Ectodermal cell (in vitro differentiated cells): ENCODE results near the gene RIOK1.

Experiments used
- H3K27ac ChIP-seq: 2 replicates; pipeline ENCODE4 v1.7.0; 2013; ENCODE audit warnings: mild to moderate bottlenecking, low read depth, low read length; ENCODE audit not compliant: insufficient read depth, poor library complexity, severe bottlenecking
- H3K27me3 ChIP-seq: 2 replicates; pipeline ENCODE4 v1.7.0; 2013; ENCODE audit warnings: mild to moderate bottlenecking, low read length; ENCODE audit not compliant: insufficient read depth, control insufficient read depth, poor library complexity, severe bottlenecking
- H3K36me3 ChIP-seq: one replicate; pipeline ENCODE4 v1.7.0; 2013; ENCODE audit warnings: low read length; ENCODE audit not compliant: control insufficient read depth, insufficient read depth
- H3K4me1 ChIP-seq: one replicate; pipeline ENCODE4 v1.7.0; 2013; ENCODE audit warnings: low read length; ENCODE audit not compliant: control insufficient read depth, insufficient read depth
- H3K4me3 ChIP-seq: 2 replicates; pipeline ENCODE4 v1.7.0; 2013; ENCODE audit warnings: low read depth, low read length, control low read depth; ENCODE audit not compliant: insufficient read depth
- H3K9me3 ChIP-seq: 2 replicates; pipeline ENCODE4 v1.7.0; 2013; ENCODE audit warnings: mild to moderate bottlenecking, low read length, moderate library complexity; ENCODE audit not compliant: control insufficient read depth
- WGBS, 2 experiments: methylation state at CpG; one replicate each; pipeline ENCODE4 v1.1.7; 2013; ENCODE audit warnings: missing lambda C conversion rate in 2 of 2; 5-methylcytosine and 5-hydroxymethylcytosine counted together

Gene RIOK1

DNA sequence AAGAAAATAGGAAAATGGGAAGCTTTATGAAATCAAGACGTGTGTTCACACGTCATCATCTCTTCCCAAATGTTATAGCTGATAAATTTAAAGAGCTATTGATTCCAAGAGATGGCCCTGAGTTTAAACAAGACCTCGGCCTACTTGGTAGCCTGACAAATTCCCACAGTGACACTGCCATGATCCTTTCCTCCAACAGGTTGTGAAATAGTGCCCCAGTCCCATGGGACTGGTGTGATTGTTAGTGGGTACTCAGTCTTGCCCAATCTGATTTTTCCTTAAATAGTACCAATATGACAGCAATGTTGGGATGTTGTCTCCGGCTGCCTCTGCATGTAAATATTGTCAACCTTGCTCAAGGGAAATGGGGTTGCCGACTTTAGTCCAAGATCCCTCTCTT, 34.5 kb downstream of the RIOK1 start:
- Histone ChIP-seq H3K4me1 (no peaks in the 10 kb centered on the region), H3K27ac (no peak overlapping the region), H3K9me3 (no peaks in the 10 kb centered on the region), H3K27me3 (no peaks in the 10 kb centered on the region), H3K36me3 (no peaks in the 10 kb centered on the region), H3K4me3 (no peak overlapping the region)
- WGBS, 2 experiments, result 90 to 95% methylated on average over 5 of the region's 5 CpGs

DNA sequence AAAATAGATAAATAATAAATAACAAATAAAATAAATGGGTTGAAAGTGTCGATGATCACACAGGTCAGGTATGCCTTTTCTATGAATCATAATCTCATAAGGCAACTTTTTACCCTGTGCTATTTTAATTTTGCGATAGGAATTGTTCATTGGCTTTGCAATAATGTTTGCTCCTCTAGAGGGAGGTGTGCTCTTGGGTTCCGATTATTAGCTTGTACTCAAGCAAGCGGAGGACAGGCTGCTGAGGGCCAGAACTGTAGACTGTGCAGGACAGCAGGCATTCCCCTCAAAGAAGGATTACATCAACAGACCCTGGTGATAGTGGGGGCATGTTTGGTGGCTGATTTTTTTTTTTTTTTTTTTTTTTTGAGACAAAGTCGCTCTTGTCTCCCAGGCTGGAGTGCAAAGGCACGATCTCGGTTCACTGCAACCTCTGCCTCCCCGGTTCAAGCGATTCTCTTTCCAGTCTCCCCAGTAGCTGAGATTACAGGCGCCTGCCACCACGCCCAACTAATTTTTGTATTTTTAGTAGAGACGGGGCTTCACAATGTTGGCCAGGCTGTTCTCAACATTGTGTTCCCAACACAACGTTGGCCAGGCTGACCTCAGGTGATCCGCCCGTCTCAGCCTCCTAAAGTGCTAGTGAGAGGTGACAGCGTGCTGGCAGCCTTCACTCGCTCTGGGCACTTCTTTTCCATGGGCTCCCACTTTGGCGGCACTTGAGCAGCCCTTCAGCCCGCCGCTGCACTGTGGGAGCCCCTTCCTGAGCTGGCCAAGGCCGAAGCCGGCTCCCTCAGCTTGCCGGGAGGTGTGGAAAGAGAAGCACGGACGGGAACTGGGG, 35.6 kb downstream of the RIOK1 start:
- Histone ChIP-seq H3K4me1 (no peaks in the 10 kb centered on the region), H3K27ac (no peak overlapping the region), H3K36me3 (no peaks in the 10 kb centered on the region), H3K4me3 (no peak overlapping the region), H3K27me3 (no peaks in the 10 kb centered on the region), H3K9me3 (no peaks in the 10 kb centered on the region)
- 94 to 95% methylated on average over 25 of the region's 25 CpGs for WGBS, 2 experiments

DNA sequence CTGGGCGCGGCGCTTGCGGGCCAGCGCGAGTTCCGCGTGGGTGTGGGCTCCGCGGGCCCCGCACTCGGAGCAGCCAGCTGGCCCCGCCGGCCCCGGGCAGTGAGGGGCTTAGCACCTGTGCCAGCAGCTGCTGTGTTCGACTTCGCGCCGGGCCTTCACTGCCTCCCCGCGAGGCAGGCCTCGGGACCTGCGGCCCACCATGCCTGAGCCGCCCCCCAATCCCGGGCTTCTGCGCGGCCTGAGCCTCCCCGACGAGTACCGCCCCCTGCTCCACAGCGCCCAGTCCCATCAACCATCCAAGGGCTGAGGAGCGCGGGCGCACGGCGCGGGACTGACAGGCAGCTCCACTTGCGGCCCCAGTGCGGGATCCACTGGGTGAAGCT, 36.2 kb downstream of the RIOK1 start:
- WGBS, 2 experiments, result 94 to 97% methylated on average over 39 of the region's 39 CpGs
- no peaks in the 10 kb centered on the region for H3K9me3 ChIP-seq
- no peak overlapping the region for H3K4me3 ChIP-seq
- H3K4me1 ChIP-seq, result no peaks in the 10 kb centered on the region
- H3K27ac ChIP-seq, result no peak overlapping the region
- no peaks in the 10 kb centered on the region for H3K36me3 ChIP-seq
- H3K27me3 ChIP-seq, result no peaks in the 10 kb centered on the region

DNA sequence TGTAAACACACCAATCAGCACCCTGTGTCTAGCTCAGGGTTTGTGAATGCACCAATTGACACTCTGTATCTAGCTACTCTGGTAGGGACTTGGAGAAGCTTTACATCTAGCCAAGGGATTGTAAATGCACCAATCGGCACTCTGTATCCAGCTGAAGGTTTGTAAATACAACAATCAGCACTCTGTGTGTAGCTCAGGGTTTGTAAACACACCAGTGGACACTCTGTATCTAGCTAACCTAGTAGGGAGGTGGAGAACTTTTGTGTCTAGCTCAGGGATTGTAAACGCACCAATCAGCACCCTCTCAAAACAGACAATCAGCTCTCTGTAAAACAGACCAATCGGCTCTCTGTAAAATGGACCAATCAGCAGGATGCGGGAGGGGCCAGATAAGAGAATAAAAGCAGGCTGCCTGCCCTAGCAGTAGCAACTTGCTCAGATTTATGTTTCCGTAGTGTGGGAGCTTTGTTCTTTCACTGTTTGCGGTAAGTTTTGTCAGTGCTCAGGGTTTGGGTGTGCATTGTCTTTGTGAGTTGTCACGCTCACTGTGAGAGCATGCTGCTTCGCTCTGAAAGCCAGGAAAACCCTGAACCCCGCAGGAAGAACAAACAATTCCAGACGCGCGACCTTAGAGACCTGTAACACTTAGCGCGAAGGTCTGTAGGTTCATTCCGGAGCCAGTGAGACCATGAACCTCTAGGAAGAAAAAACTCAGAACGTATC, 37.0 kb downstream of the RIOK1 start:
- Histone ChIP-seq H3K36me3 (no peaks in the 10 kb centered on the region), H3K27me3 (no peaks in the 10 kb centered on the region), H3K4me3 (no peak overlapping the region), H3K4me1 (no peaks in the 10 kb centered on the region), H3K9me3 (no peaks in the 10 kb centered on the region), H3K27ac (no peak overlapping the region)
- 92 to 93% methylated on average over 16 of the region's 16 CpGs for WGBS, 2 experiments

DNA sequence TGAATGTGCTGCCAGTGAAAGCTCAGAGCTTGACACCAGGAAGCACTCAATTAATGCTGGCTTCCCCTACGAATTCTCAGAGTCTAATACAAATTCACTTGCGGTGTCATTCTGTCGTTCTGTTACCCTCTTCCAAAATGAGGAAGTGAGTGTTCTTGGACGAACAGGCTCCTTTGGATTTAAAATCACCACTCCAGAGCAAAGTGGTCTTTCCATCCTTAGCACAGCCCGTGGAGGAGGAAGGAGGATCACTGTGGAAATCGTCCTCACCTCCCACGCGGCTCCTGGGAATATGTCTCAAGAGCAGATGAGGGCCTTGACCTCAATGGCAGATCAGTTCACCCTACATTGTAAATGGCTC, 41.7 kb downstream of the RIOK1 start:
- H3K36me3 ChIP-seq, result no peaks in the 10 kb centered on the region
- 95 to 96% methylated on average over 8 of the region's 8 CpGs for WGBS, 2 experiments
- H3K27me3 ChIP-seq, result no peaks in the 10 kb centered on the region
- no peaks in the 10 kb centered on the region for H3K9me3 ChIP-seq
- H3K4me1 ChIP-seq, result no peaks in the 10 kb centered on the region
- H3K27ac ChIP-seq, result no peak overlapping the region
- H3K4me3 ChIP-seq, result no peak overlapping the region

DNA sequence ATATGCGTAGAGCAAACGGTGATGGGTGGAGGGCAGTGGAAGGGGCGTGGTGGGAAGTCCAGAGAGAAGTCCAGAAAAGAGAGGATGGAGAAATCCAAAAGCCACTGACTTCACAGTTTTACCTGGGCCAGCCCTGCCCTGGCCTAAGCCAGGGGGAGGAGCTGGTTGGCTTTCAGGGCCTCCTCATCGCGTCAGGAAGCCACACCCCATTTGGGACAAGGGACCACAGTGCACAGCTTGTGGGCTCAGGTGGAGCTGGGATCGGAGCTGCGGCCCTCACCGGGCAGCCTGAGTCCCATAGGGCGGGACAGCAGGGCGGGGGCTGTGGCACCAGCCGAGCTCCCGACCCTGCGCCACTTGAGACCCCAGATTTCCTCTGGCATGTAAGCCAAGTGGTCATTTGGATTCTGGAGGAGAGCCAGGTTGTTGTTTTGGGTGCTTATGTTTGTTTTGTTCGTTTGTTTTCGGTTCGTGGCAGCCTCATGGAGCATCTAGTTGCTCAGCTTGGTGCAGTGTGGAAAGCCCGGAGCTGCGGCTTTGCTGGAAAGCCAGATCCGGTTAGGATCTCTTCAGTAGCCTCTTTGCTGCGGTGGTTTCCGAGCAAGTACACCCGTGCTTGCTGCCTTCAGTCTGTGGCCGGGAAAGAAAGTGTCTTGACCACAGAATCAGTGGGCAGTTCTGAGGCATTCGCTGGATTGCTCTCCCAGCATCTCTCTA, 42.2 kb downstream of the RIOK1 start:
- Histone ChIP-seq H3K4me3 (no peak overlapping the region), H3K36me3 (no peaks in the 10 kb centered on the region), H3K27me3 (no peaks in the 10 kb centered on the region), H3K27ac (no peak overlapping the region), H3K4me1 (no peaks in the 10 kb centered on the region), H3K9me3 (no peaks in the 10 kb centered on the region)
- 78 to 81% methylated on average over 24 of the region's 24 CpGs for WGBS, 2 experiments

DNA sequence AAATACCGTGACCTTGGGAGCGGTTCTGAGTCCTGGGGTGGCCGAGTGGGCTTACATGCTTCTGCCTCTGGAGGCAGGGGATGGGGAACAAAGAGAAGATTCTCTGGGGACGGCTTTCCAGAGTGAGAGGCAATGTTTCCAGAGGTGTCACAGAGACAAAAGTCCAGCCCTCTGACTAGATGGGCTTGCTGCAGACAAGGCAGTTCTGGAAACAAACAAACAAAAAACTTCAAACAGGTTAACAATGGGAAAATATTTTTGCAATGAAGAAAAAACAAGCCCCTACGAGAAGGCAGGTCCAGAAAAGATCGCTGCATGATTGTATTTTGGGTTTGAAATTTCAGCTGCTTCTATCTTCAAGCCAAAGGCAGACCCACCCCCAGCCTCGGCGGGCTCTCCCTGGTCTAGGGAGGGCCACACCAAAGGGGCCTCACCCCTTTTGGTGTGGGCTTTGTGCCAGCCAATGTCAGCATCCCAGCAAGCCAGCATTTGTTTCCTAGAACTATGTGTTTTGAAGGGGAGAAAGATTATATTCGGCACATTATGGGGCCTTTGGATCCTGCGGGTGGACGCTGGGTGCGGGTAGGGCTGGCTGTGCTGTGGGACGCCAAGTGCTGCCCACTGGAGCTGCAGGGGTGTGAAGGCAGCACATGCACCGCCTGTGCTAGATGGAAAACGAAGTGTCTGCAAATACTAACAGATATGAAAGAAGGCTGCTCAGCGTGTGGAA, 42.9 kb downstream of the RIOK1 start:
- Histone ChIP-seq H3K9me3 (no peaks in the 10 kb centered on the region), H3K36me3 (no peaks in the 10 kb centered on the region), H3K4me3 (no peak overlapping the region), H3K27ac (no peak overlapping the region), H3K4me1 (no peaks in the 10 kb centered on the region), H3K27me3 (no peaks in the 10 kb centered on the region)
- WGBS, 2 experiments, result 89 to 90% methylated on average over 16 of the region's 16 CpGs

DNA sequence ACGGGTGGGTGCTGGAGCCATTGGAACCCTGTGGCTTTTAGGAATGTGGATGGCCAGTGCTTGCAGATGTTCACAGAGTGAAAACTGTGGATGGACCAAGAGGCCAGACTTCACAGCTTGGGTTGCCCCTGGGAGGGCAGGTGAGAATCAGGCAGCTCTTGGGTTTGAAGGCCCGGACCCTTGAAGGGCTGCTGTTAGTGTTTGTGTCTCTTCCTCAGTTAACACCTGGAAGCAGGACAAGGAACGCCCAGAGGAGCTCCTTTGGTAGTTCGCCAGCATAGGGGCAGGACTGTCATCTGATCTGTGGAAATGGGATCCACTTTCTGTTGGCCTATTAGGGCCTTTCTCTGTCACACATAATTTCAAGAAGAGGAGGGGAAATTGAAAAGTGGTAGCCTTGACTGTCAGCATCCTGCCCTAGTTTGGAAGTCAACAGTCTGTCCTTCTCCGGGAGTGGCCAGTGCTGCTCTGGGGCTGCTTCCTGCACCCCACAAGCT, 43.6 kb downstream of the RIOK1 start:
- Histone ChIP-seq H3K36me3 (no peaks in the 10 kb centered on the region), H3K27ac (no peak overlapping the region)
- 93 to 94% methylated on average over 5 of the region's 5 CpGs for WGBS, 2 experiments

DNA sequence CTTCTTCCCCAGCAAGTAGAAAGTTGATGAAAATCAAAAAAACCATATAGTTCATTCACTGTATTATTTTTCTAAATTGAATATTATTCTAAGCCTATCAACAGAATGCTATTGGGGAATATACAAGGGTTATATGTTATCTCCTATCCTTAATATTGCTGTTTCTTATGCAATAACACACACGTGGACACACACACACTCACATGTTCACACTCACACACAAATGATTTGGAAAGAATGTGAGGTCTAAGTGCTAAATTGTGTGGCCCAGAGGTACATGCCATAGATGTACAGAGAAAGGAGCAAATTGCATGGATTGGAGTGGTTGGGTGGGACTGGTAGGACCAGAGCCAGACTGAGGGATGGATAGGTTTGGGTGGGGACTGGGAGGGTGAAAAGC, 45.1 kb downstream of the RIOK1 start:
- Histone ChIP-seq H3K4me1 (no peaks in the 10 kb centered on the region), H3K36me3 (no peaks in the 10 kb centered on the region), H3K27me3 (no peaks in the 10 kb centered on the region), H3K4me3 (no peak overlapping the region), H3K9me3 (no peaks in the 10 kb centered on the region), H3K27ac (no peak overlapping the region)
- WGBS, 2 experiments, result no CpG with 5 or more reads among the region's 1 CpG

More for the DNA sequence above, 43.6 kb downstream of the RIOK1 start:
- H3K9me3 ChIP-seq, result no peaks in the 10 kb centered on the region
- no peak overlapping the region for H3K4me3 ChIP-seq
- H3K4me1 ChIP-seq, result no peaks in the 10 kb centered on the region
- no peaks in the 10 kb centered on the region for H3K27me3 ChIP-seq
